IPS-NIHi7 (cell line): ENCODE measurements around the gene WNT2B.

ENCODE experiments used
- DNase-seq: peaks from one replicate; pipeline ENCODE4 v3.0.0; 2012; ENCODE audit warnings: mixed read lengths; ENCODE audit errors: extremely low spot score

The WNT2B gene

DNA sequence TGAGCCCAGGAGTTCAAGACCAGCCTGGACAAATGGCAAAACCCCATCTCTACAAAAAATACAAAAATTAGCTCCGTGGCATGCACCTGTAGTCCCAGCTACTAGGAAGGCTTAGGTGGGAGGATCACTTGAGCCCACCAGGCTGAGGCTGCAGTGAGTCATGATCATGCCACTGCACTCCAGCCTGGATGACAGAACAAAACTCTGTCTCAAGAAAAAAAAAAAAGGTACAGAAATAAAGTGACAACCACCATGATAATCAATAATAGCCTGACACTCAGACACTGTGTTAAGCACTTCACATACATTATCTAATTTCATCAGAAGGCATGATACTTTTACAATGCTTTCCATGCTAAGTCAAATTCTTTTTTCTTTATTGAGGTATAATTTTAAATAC, 57.0 kb downstream of the WNT2B start:
- no peak for DNase-seq

DNA sequence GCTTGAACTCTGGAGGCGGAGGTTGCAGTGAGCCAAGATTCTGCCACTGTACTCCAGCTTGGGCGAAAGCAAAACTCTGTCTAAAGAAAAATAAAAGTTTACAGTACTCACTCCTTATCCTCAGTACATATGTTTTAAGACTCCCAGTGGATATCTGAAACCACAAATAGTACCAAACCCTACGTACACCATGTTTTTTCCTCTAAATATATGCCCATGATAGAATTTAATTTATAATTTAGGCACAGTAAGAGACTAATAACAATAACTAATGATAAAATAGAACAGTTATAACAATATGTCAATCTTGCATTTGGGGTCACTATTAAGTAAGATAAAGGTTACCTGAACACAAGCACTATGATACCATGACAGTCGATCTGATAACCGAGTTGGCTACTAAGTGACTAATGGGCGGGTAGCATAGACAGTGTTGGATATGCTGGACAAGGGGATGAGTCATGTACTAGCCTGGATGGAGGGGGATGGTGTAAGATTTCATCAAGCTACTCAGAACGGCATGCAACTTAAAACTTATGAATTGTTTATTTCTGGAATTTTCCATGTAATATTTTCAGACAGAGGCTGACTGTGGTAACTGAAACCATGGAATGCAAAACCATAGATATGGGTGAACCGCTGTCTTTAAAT, 66.5 kb downstream of the WNT2B start:
- DNase-seq = no peak

DNA sequence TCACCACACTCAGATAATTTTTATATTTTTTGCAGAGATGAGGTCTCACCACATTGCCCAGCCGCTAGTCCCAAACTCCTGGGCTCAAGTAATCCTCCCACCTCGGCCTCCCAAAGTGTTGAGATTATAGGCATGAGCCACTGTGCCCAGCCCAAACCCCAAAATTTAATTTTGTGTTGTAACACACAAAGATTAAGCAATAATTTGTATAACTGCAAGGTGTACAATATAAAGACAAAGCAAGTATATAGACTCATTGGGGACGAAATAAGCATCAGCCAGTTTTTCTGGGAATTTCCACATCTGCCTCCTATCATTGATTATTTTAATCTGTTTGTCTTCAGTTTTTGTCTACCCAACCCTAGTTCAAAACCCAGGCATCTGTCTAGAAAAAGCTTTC, 67.5 kb downstream of the WNT2B start:
- DNase-seq = no peak
